Measurements from ENCODE around the gene IL1B.
"Not testable (repeated sequence)": the region's sequence is repeated elsewhere in the genome, so short reads cannot be mapped to it uniquely, and the experiment has no call there.

The IL1B gene

DNA sequence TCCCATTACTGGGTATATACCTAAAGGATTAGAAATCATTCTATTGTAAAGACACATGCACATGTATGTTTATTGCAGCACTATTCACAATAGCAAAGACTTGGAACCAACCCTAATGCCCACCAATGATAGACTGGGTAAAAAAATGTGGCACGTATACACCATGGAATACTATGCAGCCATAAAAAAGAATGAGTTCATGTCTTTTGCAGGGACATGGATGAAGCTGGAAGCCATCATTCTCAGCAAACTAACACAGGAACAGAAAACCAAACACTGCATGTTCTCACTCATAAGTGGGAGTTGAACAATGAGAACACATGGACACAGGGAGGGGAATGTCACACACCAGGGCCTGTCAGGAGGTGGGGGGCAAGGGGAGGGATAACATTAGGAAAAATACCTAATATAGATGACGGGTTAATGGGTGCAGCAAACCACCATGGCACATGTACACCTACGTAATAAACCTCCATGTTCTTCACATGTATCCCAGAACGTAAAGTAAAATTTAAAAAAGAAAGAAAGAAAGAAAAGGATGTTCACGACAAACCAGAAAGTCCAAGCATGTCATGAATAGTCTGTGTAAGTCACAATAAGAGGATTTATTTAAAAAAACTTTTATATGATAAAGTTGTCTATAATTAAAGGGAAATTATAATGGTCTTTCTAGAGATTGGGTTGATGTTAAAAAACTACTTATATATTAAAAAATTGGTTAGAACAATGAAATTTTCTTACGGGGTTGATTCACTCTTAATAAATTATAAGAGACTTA lies 23.0 kb upstream of the IL1B start:
- H3K4me3 ChIP-seq (ENCODE audit: low read depth, low read length); DNase-seq (ENCODE audit: low read depth): not testable (repeated sequence)

DNA sequence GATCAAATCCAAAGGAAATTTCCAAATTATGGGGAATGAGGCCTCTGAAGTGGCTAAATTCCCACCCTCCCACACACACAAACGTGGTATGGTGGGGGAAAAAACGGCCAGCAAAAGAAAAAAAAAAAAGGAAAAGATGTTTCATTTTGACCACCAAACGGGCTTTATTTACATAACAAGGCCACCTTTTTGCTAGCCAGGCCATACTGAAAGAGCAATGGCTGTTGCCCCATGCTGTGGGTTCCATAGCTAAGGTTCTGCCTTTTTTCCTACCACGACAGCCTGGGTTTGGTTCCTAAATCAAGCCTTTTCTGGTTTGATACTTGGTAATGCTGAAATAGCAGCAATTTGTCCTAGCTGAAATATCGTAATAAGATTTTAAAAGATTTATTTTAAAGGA lies 14.0 kb upstream of the IL1B start:
- H3K4me3 ChIP-seq (ENCODE audit: low read depth, low read length): no peak overlapping the region
- DNase-seq (ENCODE audit: low read depth): no peak

DNA sequence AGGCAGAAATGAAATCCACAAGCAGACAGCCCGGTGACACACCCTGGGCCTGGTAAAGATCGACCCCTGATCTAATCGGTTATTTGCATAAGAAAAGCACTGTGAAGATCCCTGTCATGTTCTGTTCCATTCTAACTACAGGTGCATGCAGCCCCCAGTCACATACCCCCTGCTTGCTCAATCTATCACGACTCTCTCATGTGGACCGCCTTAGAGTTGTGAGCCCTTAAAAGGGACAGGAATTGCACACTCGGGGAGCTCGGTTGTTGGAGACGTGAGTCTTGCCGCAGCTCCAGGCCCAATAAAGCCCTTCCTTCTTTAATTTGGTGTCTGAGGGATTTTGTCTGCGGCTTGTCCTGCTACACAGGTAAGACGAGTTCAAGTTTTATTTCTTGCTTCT lies 13.4 kb upstream of the IL1B start:
- no peak for DNase-seq (ENCODE audit: low read depth)
- H3K4me3 ChIP-seq (ENCODE audit: low read depth, low read length): no peak overlapping the region

DNA sequence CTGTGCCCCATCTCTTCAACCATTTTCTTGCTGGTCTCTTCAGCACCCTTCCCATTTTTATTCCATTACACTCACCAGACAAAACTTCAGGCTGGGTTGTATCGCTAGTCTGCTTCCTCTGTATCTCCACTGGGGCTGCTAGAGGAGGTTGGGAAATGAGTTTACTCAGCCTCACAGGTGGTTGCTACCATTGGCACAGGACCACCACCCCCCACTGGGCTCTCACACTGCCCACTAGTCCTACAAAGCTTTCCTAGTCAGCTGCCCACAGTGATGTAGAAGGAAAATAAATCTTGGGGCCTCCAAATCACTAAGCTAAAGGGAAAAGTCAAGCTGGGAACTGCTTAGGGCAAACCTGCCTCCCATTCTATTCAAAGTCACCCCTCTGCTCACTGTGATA lies 12.3 kb upstream of the IL1B start:
- no peak overlapping the region for H3K4me3 ChIP-seq (ENCODE audit: low read depth, low read length)
- DNase-seq (ENCODE audit: low read depth): no peak

DNA sequence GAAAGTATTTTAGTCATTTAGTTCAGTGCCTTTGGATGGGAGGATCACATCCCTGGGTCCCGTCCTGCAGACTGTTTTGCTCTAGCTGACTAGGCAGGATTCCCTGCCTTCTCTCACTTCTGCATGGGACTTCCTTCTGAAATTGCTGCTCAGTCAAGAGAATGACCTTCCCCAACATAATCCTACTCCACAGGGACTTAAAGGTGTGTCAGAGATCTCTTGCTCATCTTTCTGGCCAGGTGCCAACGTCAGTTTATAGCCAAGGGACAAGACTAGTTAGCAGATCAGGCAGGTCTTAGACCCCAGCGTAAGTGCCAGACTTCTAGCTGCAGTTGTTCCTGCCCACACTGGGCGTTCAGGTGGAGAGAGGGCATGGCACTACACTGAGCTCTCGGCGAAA lies 9.5 kb upstream of the IL1B start:
- DNase-seq (ENCODE audit: low read depth): no peak
- H3K4me3 ChIP-seq (ENCODE audit: low read depth, low read length): no peak overlapping the region

DNA sequence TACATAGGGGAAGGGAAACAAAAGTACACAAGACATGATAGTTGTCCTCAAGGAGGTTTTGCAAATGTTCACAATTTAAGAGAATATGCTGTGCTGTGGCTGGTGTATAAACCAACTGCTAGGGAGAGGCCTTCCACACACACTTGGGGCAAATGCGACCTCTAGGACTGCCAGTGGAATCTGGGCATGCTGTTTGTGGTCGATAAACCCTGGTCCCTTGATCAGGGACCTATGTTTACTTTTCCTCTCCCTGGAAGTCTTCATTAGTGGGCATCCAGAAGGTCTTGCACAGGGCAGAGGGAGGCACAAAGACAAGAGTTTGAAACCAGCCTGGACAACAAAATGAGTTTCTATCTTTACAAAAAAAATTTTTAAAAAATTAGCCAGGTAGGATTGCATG lies 7.3 kb upstream of the IL1B start:
- no peak for DNase-seq (ENCODE audit: low read depth)

DNA sequence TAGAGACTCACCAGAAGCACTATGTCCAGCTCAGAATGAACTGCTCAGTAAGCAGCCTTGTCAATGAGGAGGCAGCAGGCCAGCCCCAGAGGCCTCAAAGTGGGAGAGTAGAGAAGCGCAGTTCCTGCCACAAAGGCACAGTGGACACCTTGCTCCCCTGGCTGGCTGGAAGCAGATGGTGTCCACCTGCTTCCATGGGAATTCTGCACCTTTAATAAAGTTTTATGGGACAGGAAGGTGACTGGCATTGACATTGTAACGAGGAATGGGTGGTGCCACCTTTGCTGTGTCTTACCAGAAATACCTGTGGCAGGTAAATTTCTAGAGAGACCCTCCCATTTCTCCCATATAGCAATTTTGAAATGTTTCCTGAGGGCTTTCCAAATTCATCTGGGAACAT lies 6.7 kb upstream of the IL1B start:
- no peak for DNase-seq (ENCODE audit: low read depth)
- no peak overlapping the region for H3K4me3 ChIP-seq (ENCODE audit: low read depth, low read length)

More for the DNA sequence above, 7.3 kb upstream of the IL1B start:
- no peak overlapping the region for H3K4me3 ChIP-seq (ENCODE audit: low read depth, low read length)

DNA sequence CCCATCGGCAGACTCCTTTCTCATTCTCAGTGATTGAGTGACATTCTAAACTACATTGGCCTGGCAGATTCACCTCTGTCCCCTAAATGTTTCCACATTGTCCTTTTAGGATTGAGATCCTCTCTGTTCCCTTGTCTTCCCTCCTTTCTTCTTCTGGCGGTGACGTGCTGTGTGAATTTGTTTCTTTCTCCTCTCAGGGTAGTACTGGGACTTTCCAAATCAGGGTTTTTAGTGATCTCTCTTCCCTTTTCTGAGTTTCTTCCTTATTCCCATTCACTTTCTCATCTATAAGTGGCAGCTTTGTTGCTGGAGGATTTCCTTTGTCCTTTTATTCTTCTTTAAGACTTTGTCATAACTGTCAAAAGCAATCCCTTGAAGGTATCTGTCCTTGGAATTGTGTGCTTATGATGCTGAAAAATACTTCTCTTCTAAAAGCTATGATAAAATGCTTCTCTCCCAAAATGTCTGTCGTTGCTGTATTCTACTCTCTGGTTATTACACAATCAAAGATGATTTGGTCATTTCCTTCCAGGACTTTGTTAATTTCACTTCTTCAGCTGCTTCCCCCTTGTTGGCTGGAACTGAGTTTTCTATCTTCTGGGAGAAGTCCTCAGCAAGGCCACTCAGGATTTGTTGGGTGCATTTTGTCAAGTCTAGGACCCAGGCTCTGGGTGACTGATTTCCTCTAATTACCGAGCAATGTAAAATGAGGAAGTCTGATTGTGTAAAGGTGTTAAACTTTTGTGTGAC lies 4.9 kb upstream of the IL1B start:
- no peak for DNase-seq (ENCODE audit: low read depth)
- H3K4me3 ChIP-seq (ENCODE audit: low read depth, low read length): no peak overlapping the region

DNA sequence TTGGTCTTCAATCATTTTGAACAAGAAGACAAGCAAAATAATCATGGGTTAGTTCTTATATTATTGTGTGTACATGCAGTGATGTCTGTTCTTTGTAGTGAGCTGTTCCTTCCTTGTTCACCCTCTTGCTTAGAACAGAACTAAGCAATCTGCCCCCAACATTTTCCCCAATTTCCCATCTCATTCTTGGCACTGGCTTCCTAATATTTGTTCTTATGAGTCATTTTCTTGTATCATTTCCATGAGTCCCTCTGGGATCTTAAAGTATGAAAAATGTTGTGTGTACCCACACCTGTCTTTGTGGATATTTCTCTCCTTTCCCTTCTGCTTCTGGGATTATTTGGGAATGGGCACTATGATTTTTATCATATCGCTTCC lies 3.5 kb upstream of the IL1B start:
- H3K4me3 ChIP-seq (ENCODE audit: low read depth, low read length): no peak overlapping the region
- DNase-seq (ENCODE audit: low read depth): no peak

DNA sequence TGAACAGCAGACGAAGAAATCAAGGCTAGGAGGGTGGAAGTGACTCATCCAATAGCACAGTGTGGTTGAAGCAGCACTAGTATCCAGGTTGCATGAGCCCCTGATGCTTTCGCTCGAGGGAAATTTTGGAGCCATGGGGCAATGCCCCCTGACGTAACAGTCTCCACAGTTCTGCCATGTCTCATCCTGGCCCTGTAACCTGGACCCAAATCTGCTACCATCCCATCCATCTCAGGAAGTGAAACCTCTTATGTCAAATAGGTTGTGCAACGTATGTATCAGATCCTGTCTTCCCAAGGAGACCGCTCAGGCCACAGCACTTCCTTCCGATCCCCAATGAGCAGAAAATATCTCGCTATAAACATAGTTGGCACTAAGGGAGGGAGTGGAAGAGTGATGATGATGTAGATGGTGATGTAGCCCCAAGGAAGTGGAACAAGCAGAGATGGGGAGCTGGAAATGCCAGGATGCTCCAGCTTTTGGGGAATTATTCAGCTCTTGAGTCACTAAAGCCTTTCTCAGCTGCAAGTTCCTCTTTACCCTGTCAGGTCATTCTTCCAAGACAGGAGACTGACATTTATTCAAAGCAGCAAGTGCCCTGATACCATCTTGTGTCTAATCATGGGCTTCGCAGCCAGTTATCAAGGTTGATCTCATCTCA lies 3.0 kb upstream of the IL1B start:
- no peak for DNase-seq (ENCODE audit: low read depth)

DNA sequence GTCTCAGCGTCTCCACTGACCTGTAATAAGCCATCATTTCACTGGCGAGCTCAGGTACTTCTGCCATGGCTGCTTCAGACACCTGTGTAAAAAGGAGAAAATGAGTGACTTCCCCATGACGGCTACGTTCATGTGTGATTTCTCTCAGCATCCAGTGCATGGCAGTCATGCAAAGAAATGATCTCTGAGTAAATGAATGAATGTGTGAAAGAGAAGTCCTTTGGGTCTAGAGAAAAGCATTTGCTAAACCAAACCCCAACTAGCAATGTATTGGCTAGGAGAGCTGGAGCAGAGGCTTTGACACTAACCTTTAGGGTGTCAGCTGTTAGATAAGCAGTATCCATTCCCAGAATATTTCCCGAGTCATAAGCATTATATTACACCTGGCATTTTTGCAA lies 417 bp downstream of the IL1B start:
- H3K4me3 ChIP-seq (ENCODE audit: low read depth, low read length): no peak overlapping the region

More for the DNA sequence above, 3.0 kb upstream of the IL1B start:
- no peak overlapping the region for H3K4me3 ChIP-seq (ENCODE audit: low read depth, low read length)

DNA sequence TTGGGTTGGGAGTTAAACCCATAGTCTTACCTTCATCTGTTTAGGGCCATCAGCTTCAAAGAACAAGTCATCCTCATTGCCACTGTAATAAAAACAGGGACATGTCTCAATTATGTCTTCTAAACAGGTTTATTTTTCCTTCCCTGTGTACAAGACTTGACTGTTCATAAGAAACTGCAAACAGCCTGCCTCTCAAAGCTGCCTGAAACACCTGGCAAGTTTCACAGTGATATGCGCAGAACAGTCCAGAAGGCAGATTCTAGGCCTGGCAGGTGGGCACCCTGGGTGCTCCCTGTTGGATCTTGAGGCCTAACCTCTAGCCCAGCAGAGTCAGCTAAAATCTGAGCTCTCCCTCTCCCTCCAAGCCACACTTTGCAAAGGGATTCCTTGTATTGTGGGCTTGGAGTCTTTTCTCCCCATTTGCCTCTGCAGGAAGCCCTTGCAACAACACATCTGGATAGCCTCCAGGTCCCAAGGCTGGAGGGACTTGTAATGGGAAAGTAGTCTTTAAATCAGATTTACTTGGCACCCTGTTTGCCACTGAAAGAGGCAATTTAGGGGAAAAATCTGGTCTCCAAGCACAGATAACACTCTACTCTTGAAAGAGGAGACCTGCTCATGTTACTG lies 930 bp downstream of the IL1B start:
- no peak overlapping the region for H3K4me3 ChIP-seq (ENCODE audit: low read depth, low read length)
- no peak for DNase-seq (ENCODE audit: low read depth)

More for the DNA sequence above, 417 bp downstream of the IL1B start:
- no peak for DNase-seq (ENCODE audit: low read depth)

DNA sequence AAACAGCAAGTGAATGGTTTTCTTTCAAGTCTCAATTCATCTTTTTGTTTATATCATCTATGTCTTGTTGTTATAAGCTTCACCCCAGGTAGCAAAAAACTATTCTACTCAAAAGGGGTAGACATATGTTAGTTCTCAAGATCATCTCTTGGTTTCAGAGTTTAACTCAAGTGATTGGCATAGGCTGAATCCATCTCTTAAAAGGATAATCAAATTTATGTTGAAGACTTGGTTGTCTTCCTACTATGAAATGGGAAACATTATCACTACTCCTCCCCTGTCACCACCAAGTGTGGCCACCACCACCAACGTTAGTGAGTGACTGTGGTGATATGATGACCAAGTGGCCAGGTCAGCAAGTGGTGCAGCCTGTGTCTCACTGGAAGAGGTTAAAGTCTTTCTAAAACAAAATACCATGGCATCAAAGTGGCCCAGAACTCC lies 1.5 kb downstream of the IL1B start:
- DNase-seq (ENCODE audit: low read depth): no peak

DNA sequence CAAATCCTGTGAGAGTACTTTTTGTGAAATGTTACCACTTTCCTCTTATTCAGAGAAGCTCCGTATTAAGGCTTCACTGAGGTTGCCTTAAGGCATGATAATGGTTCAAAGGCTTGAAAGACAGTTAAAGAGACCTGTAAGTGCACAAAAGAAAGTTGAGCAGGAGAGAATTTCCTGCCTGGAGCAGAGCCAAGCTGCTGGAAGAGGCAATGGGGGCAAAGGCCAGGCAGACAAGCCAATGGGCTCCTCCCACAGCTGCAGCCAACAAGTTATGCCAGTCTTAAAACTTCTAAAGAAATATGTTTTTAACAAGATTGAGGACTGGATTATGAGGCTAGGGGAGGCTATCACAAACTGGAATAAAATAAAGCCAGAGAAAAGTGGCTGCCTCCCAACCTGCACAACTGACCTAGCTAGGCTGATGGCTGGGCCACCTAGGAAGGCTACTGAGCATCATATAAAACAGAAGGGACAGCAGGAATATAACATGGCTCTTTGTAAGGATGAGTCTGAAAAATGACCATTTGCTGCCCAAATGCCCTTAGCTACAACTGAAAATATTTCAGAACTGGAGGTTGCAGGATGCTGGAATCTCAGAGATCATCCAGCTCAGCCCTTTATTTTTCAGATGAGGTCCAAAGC lies 2.1 kb downstream of the IL1B start:
- no peak overlapping the region for H3K4me3 ChIP-seq (ENCODE audit: low read depth, low read length)
- no peak for DNase-seq (ENCODE audit: low read depth)

More for the DNA sequence above, 1.5 kb downstream of the IL1B start:
- H3K4me3 ChIP-seq (ENCODE audit: low read depth, low read length): no peak overlapping the region

DNA sequence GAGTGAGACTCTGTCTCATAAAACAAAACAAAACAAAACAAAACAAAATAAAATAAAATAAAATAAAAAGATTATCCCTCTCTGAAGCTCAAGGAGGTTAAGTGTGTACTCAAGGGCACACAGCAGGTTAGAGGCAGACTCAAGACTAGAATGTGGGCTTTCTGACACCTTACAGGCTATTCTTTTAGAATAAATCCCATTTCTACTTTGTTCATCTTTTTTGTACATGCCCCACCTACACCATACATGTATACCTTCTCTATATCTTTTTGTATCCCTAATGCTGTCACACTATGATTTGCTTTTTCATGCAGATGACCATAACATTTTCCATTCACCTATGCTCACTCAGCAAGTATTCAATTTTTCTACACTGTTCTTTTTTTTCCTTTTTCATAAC lies 2.6 kb downstream of the IL1B start:
- DNase-seq (ENCODE audit: low read depth): no peak
- H3K4me3 ChIP-seq (ENCODE audit: low read depth, low read length): no peak overlapping the region

DNA sequence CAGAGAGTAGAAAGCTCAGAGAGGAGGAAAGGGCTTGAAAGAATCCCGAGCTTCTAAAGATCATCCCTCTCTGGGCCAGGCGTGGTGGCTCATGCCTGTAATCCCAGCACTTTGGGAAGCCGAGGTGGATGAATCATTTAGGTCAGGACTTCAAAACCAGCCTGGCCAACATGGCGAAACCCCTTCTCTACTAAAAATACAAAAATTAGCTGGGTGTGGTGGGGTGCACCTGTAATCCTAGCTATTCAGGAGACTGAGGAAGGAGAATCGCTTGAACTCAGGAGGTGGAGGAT lies 3.0 kb downstream of the IL1B start:
- not testable (repeated sequence) for H3K4me3 ChIP-seq (ENCODE audit: low read depth, low read length); DNase-seq (ENCODE audit: low read depth)

DNA sequence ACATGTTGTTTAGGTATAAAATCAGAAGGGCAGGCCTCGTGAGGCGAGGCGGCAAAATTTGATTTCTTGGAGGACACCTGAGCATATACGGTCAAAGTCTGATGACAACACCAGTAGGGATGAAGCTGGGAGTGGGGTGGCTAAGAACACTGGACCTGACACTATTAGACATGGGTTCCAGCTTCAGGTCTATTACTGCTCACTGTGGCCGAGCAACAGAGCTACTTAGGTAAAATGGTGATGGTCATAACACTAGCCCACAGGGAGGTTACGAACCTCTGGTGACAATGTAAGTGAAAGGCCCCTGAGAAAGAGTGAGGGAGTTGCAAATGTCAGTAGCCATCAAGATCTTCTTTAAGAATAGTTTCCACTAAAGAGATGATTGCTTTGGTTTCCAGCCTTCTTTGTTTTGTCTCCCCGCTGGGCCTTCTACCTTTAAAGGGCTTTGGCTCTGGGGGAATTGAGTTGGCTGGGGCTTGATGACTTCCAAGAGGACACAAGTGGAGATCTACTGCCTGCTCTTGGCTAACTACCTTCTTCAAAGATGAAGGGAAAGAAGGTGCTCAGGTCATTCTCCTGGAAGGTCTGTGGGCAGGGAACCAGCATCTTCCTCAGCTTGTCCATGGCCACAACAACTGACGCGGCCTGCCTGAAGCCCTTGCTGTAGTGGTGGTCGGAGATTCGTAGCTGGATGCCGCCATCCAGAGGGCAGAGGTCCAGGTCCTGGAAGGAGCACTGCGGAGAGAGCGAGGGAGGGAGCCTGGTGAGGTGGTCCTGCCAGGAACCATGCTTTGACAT lies 3.5 kb downstream of the IL1B start:
- H3K4me3 ChIP-seq (ENCODE audit: low read depth, low read length): no peak overlapping the region
- no peak for DNase-seq (ENCODE audit: low read depth)

DNA sequence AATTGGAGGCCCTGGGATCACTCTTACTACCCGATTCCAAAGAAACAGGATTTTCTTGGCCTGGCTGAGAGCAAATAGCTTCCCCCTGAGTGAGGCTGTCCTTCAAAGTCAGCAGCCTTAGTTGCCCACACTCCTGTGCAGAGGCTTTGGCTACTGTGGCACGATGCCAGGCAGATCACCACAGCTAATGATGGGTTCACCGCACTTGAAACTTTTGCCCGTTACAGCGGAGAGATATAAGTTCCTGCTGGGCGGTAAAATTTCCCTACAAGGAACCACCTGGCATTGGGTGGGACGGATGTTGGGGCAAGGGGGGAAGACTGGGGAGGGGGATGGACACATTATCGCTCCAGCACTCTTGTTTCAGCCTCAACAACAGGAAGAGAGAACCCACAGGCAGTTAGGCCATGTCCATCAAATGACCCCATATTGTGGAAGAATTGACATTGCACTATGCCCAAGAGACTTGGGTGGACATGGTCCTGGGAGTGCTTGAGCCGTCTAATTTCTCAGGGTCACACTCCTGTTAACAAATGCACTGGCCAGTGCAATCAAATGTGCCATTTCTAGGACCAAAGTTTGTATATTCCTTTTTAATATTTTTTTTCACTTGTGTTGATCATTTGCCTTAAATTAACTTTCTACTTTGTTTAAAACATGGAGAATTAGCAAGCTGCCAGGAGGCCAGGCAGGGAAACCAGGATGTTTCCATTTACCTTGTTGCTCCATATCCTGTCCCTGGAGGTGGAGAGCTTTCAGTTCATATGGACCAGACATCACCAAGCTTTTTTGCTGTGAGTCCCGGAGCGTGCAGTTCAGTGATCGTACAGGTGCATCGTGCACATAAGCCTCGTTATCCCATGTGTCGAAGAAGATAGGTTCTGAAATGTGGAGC lies 4.4 kb downstream of the IL1B start:
- no peak overlapping the region for H3K4me3 ChIP-seq (ENCODE audit: low read depth, low read length)
- no peak for DNase-seq (ENCODE audit: low read depth)

Data from skeletal muscle cell (primary cell).